Measurements from ENCODE around the gene C6orf62.

- no peak for TF ChIP-seq POLR2A (IDR thresholded peaks at IDR 0.05)
- TF ChIP-seq CTCF (IDR thresholded peaks at IDR 0.05), result no peak
These were observed 24.4 kb upstream of the C6orf62 start for GRCh38 chr6:24743265-24743943.

Data from heart left ventricle (tissue), 13 donors.